NCI-H510A (cell line): ENCODE results near the gene TRIM46.
"Not testable (repeated sequence)": the region's sequence is repeated elsewhere in the genome, so short reads cannot be mapped to it uniquely, and the experiment has no call there.

Experiments used
- DNase-seq: peaks from one replicate; lab custom pipeline; 2025; lab: John Stamatoyannopoulos, UW

The TRIM46 gene

GRCh38 chr1:155137154-155137949 is 36.3 kb upstream of the TRIM46 start:
- no peak for DNase-seq

DNA sequence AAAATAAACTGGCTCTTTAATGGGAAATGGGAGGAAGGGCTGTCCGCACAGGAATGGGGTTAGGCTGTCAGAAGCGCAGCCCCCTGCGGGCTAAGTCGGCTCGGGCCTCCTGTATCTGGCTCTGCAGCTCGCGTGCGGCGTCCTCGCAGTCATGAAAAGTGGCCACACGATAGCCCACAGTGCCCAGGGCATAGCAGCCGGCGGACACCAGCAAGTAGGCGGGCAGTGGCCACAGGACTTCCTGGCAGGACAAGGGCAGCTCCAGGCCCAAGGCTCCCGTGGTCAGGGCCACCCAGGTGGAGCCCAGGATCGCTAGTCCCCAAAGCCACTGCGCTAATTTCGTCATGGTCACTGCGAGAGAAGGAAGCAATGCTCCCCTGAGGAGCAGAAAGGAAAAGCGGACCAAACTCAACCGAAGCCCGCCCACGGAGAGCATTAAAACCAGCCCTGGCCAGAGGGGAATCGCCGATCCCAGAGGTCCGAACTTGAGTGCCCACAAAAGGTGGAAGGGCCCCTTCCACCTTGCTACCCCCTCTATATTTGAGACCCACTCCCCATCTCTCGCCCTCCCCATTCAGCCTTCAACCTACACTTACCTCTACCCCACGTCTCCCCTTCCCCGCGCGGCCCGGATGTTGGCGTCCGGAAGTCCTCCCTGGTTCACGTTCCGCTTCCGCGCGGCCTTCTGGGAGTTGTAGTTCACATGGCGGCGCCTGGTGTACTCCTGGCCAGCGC is 33.6 kb upstream of the TRIM46 start, which contains the start of gene DPM3:
Gene DPM3 (minus strand): TSS at position 637 of the 735 bp plus-strand sequence. CDS start 291 bp downstream, at position 346.
- DNase-seq = peak; percentile 72

DNA sequence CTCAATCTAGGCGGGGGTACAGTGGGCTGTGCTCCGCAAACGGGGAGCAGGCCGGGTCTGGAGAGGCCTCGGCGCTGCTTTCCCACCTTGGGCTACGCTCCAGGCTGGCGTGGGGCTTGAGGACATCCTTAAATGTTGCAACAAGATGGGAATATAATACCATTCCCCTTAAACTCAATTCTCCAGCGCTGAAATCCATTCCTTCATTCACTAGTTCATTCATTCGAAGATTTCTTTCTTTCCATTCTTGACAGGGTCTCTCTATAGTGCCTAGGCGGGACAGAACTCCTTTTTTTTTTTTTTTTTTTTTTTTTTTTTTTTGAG is 33.1 kb upstream of the TRIM46 start:
- DNase-seq = no peak

DNA sequence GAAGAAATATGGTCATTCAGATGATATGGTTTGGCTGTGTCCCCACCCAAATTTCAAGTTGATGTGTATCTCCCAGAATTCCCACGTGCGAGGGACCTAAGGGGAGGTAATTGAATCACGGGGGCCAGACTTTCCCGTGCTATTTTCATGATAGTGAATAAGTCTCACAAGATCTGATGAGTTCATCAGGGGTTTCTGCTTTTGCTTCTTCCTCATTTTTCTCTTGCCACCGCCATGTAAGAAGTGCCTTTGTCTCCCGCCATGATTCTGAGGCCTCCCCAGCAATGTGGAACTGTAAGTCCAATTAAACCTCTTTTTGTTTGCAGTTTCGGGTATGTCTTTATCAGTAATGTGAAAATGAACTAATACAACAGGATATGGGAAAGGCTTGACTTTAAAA is 31.9 kb upstream of the TRIM46 start:
- DNase-seq = no peak

GRCh38 chr1:155145491-155145890 is 28.2 kb upstream of the TRIM46 start:
- DNase-seq = no peak

DNA sequence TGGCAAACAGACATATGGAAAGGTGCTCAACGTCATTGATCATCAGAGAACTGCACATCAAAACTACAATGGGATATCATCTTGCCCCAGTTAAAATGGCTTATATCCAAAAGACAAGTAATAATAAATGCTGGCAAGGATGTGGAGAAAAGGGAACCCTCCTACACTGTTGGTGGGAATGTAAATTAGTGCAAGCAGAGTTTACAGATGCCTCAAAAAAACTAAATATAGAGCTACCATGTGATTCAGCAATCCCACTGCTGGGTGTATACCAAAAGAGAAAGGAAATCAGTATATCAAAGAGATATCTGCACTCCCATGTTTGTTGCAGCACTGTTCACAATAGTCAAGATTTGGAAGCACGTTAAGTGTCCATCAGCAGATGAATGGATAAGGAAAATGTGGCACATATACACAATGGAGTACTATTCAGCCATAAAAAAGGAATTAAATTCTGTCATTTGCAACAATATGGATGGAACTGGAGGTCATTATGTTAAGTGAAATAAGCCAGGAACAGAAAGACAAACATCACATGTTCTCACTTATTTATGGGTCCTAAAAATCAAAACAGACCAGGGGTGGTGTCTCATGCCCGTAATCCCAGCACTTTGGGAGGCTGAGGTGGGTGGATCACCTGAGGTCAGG is 17.5 kb upstream of the TRIM46 start:
- DNase-seq = not testable (repeated sequence)

DNA sequence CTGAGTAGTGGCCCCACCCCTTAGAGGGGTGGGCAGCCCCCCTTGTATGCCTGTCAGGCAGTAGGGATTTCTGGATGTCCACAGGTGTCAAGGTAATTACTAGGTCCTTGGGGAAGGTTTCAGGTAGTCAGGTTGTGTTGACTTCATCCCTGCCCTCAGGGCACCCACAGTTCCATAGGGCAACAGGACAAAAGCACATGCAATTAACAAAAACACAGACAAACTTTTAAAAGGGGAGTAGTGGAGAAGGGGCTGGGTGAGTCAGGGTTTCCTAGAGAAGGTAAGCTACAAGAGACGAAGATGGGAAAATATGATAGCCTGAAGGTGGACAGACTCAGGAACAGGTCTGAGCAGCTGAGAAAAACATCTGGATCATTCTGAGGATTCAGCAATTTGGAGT is 14.7 kb upstream of the TRIM46 start:
- no peak for DNase-seq

DNA sequence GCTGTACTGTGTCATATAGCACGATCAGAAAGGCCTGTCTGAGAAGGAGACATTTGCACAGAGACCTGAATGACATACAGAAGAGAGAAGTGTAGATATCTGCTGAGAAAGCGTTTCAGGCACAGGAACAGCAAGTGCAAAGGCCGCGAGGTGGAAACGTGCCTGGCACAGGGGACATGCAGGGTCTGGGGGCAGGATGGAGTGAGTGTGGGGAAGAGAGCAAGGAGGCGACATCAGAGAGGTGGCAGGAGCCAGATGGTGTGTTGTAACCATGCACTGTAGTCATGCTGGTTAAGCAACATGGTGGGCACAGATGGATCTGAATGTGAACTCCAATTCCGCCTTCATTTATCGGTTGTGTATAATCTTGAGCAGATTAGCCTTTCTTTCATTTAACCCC is 13.5 kb upstream of the TRIM46 start:
- no peak for DNase-seq

DNA sequence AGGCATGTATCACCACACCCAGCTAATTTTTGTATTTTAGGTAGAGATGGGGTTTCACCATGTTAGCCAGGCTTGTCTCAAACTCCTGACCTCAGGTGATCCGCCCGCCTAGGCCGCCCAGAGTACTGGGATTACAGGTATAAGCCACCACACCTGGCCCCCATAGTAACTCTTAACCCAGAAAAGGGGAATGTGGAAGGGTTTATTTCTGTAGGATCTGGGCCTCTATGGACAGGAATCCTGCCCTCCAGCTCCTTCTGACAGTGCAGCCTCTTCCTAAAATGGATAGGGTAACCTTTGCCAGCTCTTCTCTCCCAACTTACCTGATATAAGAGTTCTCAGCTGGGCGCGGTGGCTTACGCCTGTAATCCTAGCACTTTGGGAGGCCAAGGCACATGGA is 11.0 kb upstream of the TRIM46 start:
- DNase-seq = not testable (repeated sequence)

- not testable (repeated sequence) for DNase-seq
These were observed 9.9 kb upstream of the TRIM46 start for GRCh38 chr1:155163785-155164184.

- DNase-seq = not testable (repeated sequence)
These were observed 9.0 kb upstream of the TRIM46 start for GRCh38 chr1:155164625-155165024.

- no peak for DNase-seq
These were observed 7.6 kb upstream of the TRIM46 start for GRCh38 chr1:155166051-155166470.

- no peak for DNase-seq
These were observed 7.0 kb upstream of the TRIM46 start for GRCh38 chr1:155166471-155167165.

- DNase-seq = peak; percentile 79
These were observed 6.2 kb upstream of the TRIM46 start for GRCh38 chr1:155167166-155168104.

DNA sequence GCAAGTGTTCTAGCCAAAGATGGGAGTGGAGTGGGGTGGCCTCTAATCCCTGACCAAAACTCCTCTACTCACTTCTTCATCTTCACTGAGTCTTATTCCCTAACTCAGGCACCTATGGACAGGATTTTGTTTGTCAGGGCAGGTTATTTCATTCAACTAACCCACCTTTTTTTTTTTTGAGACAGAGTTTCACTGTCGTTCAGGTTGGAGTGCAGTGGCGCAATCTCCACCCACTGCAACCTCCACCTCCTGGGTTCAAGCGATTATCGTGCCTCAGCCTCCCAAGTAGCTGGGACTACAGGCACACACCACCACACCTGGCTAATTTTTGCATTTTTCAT is 5.6 kb upstream of the TRIM46 start:
- not testable (repeated sequence) for DNase-seq

DNA sequence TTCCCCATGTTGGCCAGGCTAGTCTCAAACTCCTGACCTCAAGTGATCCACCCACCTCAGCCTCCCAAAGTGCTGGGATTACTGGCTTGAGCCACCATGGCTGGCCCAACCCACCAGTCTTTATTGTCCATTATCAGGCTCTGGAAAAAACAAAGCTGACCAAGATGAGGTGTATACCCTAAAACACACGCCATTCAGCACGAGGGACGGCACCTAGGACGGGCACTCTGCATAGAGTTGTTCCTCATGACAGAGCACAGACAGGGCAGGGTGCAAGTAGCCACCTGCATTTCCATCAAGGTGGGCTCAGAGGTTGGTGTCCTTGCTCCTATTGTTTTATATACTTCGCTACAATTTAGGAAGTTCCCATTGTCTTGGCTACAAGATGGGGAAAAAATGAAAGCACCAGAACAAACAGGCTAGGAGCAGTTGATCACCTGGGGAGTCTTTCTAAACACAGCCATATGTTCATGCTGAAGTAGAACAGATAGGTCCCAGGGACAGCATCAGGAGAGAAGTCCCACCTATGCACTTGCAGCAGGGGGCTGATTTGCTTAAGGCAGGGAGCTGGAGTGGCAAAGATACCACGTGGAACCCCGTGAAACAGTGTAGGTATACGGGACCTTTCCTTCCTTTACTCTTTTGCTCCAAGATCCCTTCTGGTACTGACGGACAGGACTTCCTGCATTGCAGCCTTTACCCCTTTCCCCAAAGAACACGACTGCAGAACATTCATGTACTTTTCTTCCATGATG is 5.0 kb upstream of the TRIM46 start:
- no peak for DNase-seq

GRCh38 chr1:155169541-155169940 is 4.1 kb upstream of the TRIM46 start:
- no peak for DNase-seq

DNA sequence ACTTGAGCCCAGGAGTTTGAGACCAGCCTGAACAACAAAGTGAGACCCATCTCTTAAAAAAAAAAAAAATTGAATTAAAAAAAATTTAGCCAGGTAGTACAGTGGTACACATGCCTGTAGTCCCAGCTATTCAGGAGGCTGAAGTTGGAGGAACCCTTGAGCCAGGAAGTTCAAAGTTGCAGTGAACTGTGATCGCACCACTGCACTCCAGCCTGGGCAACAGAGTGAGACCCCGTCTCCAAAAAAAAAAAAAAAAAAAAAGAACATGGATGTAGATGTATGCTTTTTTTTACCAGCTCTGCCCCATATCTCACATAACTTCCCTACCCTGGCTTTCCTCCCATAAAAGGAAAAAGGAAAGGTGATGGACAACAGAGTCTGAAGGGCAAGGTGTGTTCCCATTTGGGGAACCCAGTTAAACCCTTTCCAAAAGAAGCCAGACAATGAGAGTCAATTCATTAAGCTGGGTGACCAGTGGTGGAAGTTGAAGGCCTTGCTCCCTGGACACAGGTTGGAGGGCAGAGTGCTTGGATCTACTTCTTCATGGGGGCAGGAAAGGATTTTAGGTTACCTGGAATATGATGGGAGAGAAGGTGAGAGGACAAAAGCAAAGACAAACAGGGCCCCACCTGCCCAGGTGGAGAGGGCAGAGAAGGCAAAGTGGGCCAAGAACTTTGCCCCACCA is 3.4 kb upstream of the TRIM46 start:
- DNase-seq = no peak

DNA sequence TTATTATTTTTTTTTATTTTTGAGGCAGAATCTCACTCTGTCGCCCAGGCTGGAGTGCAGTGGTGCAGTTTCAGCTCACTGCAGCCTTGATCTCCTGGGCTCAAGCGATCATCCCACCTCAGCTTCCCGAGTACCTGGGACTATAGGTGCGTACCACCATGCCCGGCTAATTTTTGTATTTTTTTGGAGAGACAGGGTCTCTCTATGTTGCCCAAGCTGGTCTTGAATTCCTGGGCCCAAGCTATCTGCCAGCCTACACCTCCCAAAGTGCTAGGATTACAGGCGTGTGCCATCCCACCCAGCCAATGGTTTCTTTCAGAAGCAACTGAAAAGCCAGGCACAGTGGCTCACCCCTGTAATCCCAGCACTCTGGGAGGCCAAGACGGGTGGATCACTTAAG is 2.8 kb upstream of the TRIM46 start:
- DNase-seq = no peak
